HG03575 (cell line): ENCODE results near the gene RAD51AP2.

Experiments used
- ATAC-seq: cut with Tn5 transposase; IDR thresholded peaks from one replicate; pipeline ENCODE4 v1.9.1; 2021; ENCODE audit not compliant: unreplicated experiment, insufficient number of reproducible peaks, low FRiP score; ENCODE audit errors: extremely low read depth

Gene RAD51AP2

DNA sequence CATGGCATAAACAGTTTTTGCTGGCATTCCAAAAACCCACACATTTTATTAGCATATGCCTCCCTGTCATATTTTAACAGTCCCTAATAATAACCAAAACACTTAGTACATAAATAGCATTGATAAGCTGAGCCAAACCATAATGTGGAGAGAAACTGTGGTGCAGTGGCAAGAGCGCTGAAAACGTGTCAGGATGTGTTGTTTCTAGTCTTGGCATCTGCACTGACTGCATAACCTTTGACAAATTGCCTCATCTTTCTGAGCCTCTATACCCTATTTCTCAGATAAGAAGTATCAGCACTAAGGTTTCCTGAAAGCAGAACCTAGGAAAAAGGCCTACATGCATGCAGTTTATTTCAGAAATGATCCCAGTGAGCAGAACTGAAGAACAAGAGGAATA is 41.4 kb downstream of the RAD51AP2 start:
- ATAC-seq, result no peak

DNA sequence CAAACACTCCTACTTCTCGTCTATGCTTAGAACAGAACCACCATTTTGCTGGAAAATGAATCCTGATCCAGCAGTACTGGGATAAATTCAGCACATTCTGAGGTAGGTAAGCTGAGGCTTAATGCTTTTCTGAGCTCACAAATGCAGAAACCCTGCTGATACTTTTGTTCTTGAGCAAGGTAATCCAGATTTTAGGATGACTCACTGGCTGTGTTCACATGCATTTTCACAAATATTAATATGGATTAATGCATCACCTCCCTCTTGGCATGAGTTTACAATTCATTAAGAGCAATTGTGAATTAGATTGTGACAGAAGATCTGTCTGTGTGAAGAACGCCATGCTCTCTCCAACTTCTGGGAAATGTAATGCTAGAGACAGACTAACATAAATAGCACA is 42.2 kb downstream of the RAD51AP2 start:
- ATAC-seq, result no peak

DNA sequence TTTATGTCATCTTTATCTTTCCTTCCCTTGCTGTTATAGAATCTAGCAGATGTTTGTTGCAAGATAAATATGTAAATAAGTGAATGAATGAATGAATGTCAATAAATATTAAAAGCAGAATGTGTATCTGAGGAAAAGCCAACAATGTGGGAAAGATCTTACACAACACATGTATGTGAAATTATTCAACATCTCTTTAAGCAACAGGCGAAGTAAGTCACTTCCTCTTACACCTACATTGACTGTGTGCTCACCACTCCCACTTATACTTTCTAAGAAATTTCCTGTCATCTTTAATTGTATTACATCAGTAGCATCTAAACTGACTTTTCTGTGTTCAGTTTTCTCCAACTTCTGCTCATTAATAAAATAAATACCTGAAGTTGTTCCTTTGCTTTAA is 43.0 kb downstream of the RAD51AP2 start:
- ATAC-seq, result no peak

DNA sequence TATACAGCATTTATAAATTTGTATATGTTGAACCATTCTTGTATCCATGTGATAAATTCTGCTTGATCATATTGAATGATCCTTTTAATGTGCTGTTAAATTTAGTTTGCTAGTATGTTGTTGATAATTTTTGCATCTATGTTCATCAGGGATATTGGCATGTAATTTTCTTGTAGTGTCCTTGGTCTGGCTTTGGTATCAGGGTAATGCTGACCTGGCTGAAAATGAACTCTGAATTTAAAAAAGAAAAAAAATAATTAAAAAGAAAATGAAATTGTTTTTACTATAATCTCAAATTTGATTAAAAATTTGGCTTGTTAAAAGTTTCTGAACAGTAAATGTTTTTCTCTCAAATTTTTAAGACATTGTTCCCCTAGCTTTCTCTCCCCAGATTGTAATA is 46.3 kb downstream of the RAD51AP2 start:
- ATAC-seq, result no peak

DNA sequence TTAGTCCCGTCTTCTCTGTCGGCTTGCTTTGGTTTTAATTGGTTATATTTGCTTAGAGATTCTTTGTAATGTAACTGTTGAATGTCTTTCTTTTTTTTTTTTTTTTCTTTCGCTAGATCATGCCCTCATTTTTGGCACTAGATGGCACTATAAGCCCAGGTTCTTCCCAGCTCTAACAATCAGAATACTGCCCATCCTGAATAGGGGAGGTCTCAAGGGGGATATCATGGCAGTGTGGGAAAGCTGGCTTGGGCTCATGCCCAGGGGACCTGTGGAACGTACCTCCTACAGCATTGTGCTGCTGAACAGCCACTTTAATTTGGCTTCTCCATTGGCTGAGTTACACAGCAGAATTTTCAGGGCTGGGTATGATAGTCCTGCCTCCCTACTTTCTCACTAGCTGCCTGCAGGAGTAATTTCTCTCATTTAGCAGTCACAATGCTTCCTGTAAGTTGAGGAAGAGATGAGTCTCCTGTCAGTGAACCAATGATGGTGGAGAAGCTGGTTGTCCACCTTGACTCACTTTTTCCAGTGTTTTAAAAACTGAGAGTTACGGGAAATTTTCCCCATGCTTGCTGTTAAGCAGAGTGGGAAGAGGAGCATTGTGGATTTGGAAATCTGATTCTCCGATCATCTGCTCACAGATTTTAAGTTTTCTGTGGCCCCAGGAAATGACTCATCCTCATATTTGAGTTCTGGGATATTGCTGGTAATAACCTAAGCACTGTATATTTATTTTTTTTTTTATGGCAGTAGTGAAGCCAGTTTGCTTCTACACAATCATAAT is 47.2 kb downstream of the RAD51AP2 start:
- no peak for ATAC-seq

DNA sequence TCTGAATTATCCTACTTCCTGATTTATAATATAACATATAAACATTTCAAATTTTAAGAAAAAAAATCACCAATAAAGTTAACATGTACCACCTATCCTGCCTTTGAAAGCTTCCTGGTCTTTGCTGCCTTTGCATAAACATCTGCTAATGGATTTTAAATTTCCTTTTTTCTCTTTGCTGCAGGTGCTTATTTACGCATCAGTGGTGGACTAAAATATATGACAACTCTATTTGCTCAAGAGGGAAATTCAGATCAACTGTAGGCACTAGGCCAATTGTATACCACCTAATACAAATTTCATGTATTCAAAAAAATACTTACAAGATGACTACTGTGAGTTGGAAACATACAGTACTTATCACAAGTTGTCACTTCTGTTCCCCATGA is 57.2 kb downstream of the RAD51AP2 start:
- ATAC-seq, result no peak
